Gastroesophageal sphincter (tissue), 4 donors: ENCODE measurements around the gene IFNG. TPM values are rescaled to one million over a fixed set of nuclear protein-coding genes. Genes with fewer than 3 reads are reported as not detected.

Source experiments
- ATAC-seq: fragments of 150-250 bp; one replicate; pipeline ENCODE4 v1.9.1; 2016; ENCODE audit warnings: mild to moderate bottlenecking, moderate library complexity
- H3K27ac ChIP-seq, 4 donors: fragments of 200-600 bp; sonication (generic) in 3 of 4; 1 replicate in 3 of 4; 2 replicates in 1 of 4; pipeline ENCODE4 v1.5.1; 2016 to 2019
- H3K27me3 ChIP-seq: fragments of 200-600 bp; sonication (generic); one replicate; pipeline ENCODE4 v1.5.1; 2019
- H3K36me3 ChIP-seq, 2 donors: fragments of 200-600 bp; sonication (generic); one replicate each; pipeline ENCODE4 v1.5.1; 2019; ENCODE audit warnings: control low read depth in 1 of 2
- H3K4me1 ChIP-seq, 3 donors: fragments of 200-600 bp; sonication (generic); 1 replicate in 2 of 3; 2 replicates in 1 of 3; pipeline ENCODE4 v1.5.1; 2016 to 2019; ENCODE audit warnings: control low read depth in 2 of 3
- H3K4me3 ChIP-seq, 2 donors: fragments of 200-600 bp; sonication (generic); one replicate each; pipeline ENCODE4 v1.5.1; 2019; ENCODE audit warnings: mild to moderate bottlenecking in 1 of 2, moderate library complexity in 1 of 2
- H3K9me3 ChIP-seq, 3 donors: fragments of 200-600 bp; sonication (generic); one replicate each; pipeline ENCODE4 v1.5.1; 2017 to 2019; ENCODE audit warnings: control low read depth in 2 of 3
- CTCF ChIP-seq, 4 experiments: fragments of 200-600 bp in 2 of 4; fragments of 450-650 bp in 2 of 4; sonication (generic) in 1 of 4; IDR thresholded peaks; one replicate each; pipeline ENCODE4 v1.5.1; 2017 to 2019; ENCODE audit warnings: antibody characterized with exemption in 4 of 4, mild to moderate bottlenecking in 2 of 4, moderate library complexity in 2 of 4
- EP300 ChIP-seq: sonication (generic); formaldehyde crosslinking; IDR thresholded peaks from one replicate; pipeline ENCODE4 v1.6.1; 2017; ENCODE audit warnings: antibody characterized with exemption, mild to moderate bottlenecking
- POLR2A ChIP-seq, 2 donors: fragments of 450-650 bp; IDR thresholded peaks; one replicate each; pipeline ENCODE4 v1.6.1; 2017; ENCODE audit warnings: antibody characterized with exemption in 2 of 2, mild to moderate bottlenecking in 2 of 2, moderate library complexity in 1 of 2
- POLR2AphosphoS5 ChIP-seq: sonication (generic); formaldehyde crosslinking; IDR thresholded peaks from one replicate; pipeline ENCODE4 v1.6.1; 2017; ENCODE audit warnings: antibody characterized with exemption
- WGBS, 2 donors: methylation state at CpG; one replicate each; pipeline ENCODE4 v1.1.5; 2018; ENCODE audit warnings: low coverage in 1 of 2; 5-methylcytosine and 5-hydroxymethylcytosine counted together
- total RNA-seq, 4 donors: library from RNA; depleted of rRNA; stranded (reverse); fragments of >200 nt; gene quantifications; one replicate each; pipeline ENCODE4 v1.1.0, GENCODE V29; 2016

Gene IFNG
- total RNA-seq, 4 donors from 2014 or later = not detected

GRCh38 chr12:68157380-68157779, 2.2 kb downstream of the IFNG start:
- TF ChIP-seq CTCF (IDR thresholded peaks at IDR 0.05) (no peak), POLR2AphosphoS5 (no peak), EP300 (no peak), POLR2A (IDR thresholded peaks at IDR 0.05) (no peak)
- Histone ChIP-seq H3K9me3 (no peaks in the 10 kb centered on the region), H3K4me1 (no peaks in the 10 kb centered on the region), H3K36me3 (no peaks in the 10 kb centered on the region), H3K4me3 (no peak overlapping the region), H3K27me3 (peaks cover 2% of the 10 kb centered on the region), H3K27ac (no peak overlapping the region)
- no peak for ATAC-seq
- WGBS, 2 donors = 62 to 72% methylated on average over 3 of the region's 4 CpGs

GRCh38 chr12:68156636-68157035, 2.9 kb downstream of the IFNG start:
- no peak overlapping the region for H3K27ac ChIP-seq
- H3K4me1 ChIP-seq = no peaks in the 10 kb centered on the region
- H3K36me3 ChIP-seq = no peaks in the 10 kb centered on the region
- TF ChIP-seq POLR2AphosphoS5 (no peak), EP300 (no peak), POLR2A (IDR thresholded peaks at IDR 0.05) (no peak), CTCF (IDR thresholded peaks at IDR 0.05) (no peak)
- peaks cover 5% of the 10 kb centered on the region for H3K27me3 ChIP-seq
- 60 to 81% methylated on average over 1 of the region's 1 CpG for WGBS, 2 donors
- no peak overlapping the region for H3K4me3 ChIP-seq
- ATAC-seq = no peak
- no peaks in the 10 kb centered on the region for H3K9me3 ChIP-seq

- no peaks in the 10 kb centered on the region for H3K36me3 ChIP-seq
- no peak for TF ChIP-seq EP300
- no peak for TF ChIP-seq CTCF (IDR thresholded peaks at IDR 0.05)
- no peak for TF ChIP-seq POLR2AphosphoS5
- no peak for TF ChIP-seq POLR2A (IDR thresholded peaks at IDR 0.05)
- peaks cover 5% of the 10 kb centered on the region for H3K27me3 ChIP-seq
- no peak overlapping the region for H3K4me3 ChIP-seq
- WGBS, 2 donors = 25 to 30% methylated on average over 1 of the region's 1 CpG
- no peaks in the 10 kb centered on the region for H3K4me1 ChIP-seq
- no peaks in the 10 kb centered on the region for H3K9me3 ChIP-seq
- no peak overlapping the region for H3K27ac ChIP-seq
- ATAC-seq = no peak
Measured at GRCh38 chr12:68154779-68155178, 4.8 kb downstream of the IFNG start.

GRCh38 chr12:68148261-68148951, 11.1 kb downstream of the IFNG start:
- H3K27me3 ChIP-seq = peaks cover 5% of the 10 kb centered on the region
- H3K36me3 ChIP-seq = no peaks in the 10 kb centered on the region
- 72 to 87% methylated on average over 4 to 6 of the region's 7 CpGs for WGBS, 2 donors
- no peaks in the 10 kb centered on the region for H3K4me1 ChIP-seq
- no peak overlapping the region for H3K4me3 ChIP-seq
- no peak for TF ChIP-seq POLR2AphosphoS5
- TF ChIP-seq POLR2A (IDR thresholded peaks at IDR 0.05) = no peak
- no peak for TF ChIP-seq EP300
- no peak for TF ChIP-seq CTCF (IDR thresholded peaks at IDR 0.05)
- H3K27ac ChIP-seq = no peak overlapping the region
- no peaks in the 10 kb centered on the region for H3K9me3 ChIP-seq
- no peak for ATAC-seq

- no peaks in the 10 kb centered on the region for H3K36me3 ChIP-seq
- TF ChIP-seq POLR2AphosphoS5 (no peak), EP300 (no peak), POLR2A (IDR thresholded peaks at IDR 0.05) (no peak), CTCF (IDR thresholded peaks at IDR 0.05) (no peak)
- no peak overlapping the region for H3K27ac ChIP-seq
- H3K9me3 ChIP-seq = no peaks in the 10 kb centered on the region
- no peaks in the 10 kb centered on the region for H3K27me3 ChIP-seq
- no peak for ATAC-seq
- H3K4me3 ChIP-seq = no peak overlapping the region
- H3K4me1 ChIP-seq = no peaks in the 10 kb centered on the region
Measured at GRCh38 chr12:68140556-68140955, 19.0 kb downstream of the IFNG start.
